Activated CD4-positive, CD25-positive, alpha-beta regulatory T cell (primary cell): Measurements from ENCODE around the gene ATOH7.
"Not testable (repeated sequence)": the region's sequence is repeated elsewhere in the genome, so short reads cannot be mapped to it uniquely, and the experiment has no call there.

Experiments
- DNase-seq, 4 experiments: peaks; one replicate each; lab custom pipeline; 2025; lab: John Stamatoyannopoulos, UW

Gene ATOH7

GRCh38 chr10:68231817-68232251 is at the start of gene ATOH7:
Gene ATOH7 (minus strand): TSS chr10:68232113. CDS start chr10:68231677, 436 bp downstream.
- DNase-seq = no peak

- no peak for DNase-seq
Measured at GRCh38 chr10:68280758-68281157, 48.8 kb upstream of the ATOH7 start.

GRCh38 chr10:68278906-68279753 is 47.2 kb upstream of the ATOH7 start:
- DNase-seq = not testable (repeated sequence)

- not testable (repeated sequence) for DNase-seq
Measured at GRCh38 chr10:68277814-68278213, 45.9 kb upstream of the ATOH7 start.

GRCh38 chr10:68276224-68276623 is 44.3 kb upstream of the ATOH7 start:
- DNase-seq = no peak

GRCh38 chr10:68275600-68276126 is 43.8 kb upstream of the ATOH7 start:
- DNase-seq = no peak

- DNase-seq = no peak
Measured at GRCh38 chr10:68272833-68273232, 40.9 kb upstream of the ATOH7 start.

- no peak for DNase-seq
Measured at GRCh38 chr10:68271196-68271882, 39.4 kb upstream of the ATOH7 start.

- no peak for DNase-seq
Measured at GRCh38 chr10:68269562-68270290, 37.8 kb upstream of the ATOH7 start.

- DNase-seq = no peak
Measured at GRCh38 chr10:68261132-68261856, 29.4 kb upstream of the ATOH7 start.

GRCh38 chr10:68253346-68253745 is 21.4 kb upstream of the ATOH7 start:
- DNase-seq = no peak

GRCh38 chr10:68251625-68252495 is 19.9 kb upstream of the ATOH7 start:
- no peak for DNase-seq

- DNase-seq = no peak
Measured at GRCh38 chr10:68251151-68251550, 19.2 kb upstream of the ATOH7 start.

- DNase-seq = no peak
Measured at GRCh38 chr10:68249297-68249696, 17.4 kb upstream of the ATOH7 start.

GRCh38 chr10:68247931-68248330 is 16.0 kb upstream of the ATOH7 start:
- DNase-seq = no peak

- DNase-seq = not testable (repeated sequence)
Measured at GRCh38 chr10:68246397-68246796, 14.5 kb upstream of the ATOH7 start.

GRCh38 chr10:68242051-68242450 is 10.1 kb upstream of the ATOH7 start:
- DNase-seq = no peak

GRCh38 chr10:68239596-68240150 is 7.8 kb upstream of the ATOH7 start:
- DNase-seq = no peak

- DNase-seq = no peak
Measured at GRCh38 chr10:68239069-68239468, 7.2 kb upstream of the ATOH7 start.

GRCh38 chr10:68238371-68238770 is 6.5 kb upstream of the ATOH7 start:
- DNase-seq = no peak
